HG03460 (cell line): ENCODE data around the gene ENO3.

Experiments
- ATAC-seq: cut with Tn5 transposase; IDR thresholded peaks from one replicate; pipeline ENCODE4 v1.9.1; 2021; ENCODE audit not compliant: unreplicated experiment

ENO3 gene

DNA sequence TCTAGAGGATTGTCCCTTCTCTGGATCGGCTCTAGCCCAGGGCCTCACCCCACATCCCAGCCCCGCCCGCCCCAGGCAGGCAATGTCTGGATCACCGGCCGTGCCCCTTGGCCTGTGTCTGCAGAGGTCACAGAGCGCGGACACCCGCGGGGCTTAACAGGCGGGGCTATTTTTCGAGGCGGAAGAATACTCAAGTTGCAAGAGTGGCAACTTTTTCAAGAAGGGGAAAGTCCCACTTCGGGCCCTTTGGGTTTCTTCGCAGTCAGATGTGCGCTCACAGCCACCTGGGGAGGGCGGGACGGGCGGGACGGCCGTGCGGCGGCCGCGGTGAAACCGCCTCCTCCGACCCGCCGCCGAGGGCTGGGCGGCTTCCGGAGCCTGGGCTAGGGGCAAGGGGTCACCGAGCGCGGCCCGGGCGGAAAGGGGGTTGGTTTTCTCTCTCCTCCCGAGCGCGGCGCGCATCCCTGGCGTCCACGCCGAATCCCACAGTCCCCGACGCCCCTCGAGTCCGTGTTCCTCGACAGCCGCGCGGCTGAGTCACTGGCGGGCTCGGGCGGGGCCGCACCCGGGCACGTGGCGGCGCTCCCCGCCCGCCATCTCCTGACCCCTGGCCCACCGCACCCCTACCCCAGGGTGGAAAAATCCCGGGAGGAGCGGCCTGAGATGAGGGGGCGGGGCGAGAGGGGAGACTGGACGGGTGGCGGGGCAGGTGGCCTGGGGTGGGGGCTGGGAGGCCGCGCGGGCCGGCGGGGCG, 1.4 kb upstream of the ENO3 start:
- ATAC-seq = peak; percentile 28

DNA sequence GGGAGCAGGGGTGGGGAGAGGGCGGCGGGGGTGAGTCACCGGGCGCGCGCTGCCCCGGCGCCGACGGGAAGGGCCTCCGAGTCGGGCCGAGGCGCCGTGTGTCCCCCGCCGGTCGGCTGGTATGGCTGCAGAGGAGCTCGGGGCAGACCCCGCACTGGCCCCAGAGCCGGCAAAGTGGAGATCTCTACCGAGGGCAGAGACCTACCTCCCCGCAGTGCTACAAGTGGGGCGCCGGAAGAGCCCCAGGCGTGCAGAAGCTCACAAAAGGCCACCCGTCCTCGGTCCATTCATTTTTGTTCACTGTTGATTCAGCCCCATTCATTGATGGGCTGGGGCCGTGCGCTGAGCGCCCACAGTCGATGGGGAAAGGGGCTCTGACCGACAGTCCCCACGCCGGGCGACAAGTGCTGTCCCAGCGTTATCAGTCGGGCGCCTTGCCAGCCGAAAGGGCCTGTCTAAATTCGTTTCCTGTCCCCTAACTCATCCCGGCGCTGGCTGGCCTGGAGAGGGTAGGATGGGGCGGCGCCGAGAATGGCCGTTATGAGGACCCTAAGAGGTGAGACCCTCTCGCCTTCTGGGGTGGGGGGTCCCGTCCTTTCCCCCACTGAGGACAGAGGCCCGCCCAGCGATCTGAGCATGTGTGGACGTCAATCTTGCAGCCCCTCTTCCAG, 709 bp upstream of the ENO3 start:
- peak; percentile 9 for ATAC-seq

DNA sequence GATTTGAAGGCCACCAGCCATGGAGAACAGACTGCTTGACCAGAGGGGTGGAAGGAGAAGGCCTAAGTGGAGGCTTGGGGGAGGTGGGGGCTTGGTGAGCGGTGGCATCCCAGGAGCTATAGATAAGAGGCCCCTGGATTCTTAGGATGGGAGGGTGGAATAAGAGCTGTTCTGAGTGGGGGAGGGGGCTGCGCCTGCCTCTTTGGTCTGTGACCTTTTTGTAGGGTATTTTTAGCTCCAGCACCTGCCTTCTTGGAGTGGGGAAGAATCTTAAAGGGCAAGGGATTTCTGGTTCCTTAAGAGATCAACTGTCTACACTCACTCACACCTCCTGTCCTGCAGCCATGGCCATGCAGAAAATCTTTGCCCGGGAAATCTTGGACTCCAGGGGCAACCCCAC, 567 bp downstream of the ENO3 start:
- no peak for ATAC-seq

DNA sequence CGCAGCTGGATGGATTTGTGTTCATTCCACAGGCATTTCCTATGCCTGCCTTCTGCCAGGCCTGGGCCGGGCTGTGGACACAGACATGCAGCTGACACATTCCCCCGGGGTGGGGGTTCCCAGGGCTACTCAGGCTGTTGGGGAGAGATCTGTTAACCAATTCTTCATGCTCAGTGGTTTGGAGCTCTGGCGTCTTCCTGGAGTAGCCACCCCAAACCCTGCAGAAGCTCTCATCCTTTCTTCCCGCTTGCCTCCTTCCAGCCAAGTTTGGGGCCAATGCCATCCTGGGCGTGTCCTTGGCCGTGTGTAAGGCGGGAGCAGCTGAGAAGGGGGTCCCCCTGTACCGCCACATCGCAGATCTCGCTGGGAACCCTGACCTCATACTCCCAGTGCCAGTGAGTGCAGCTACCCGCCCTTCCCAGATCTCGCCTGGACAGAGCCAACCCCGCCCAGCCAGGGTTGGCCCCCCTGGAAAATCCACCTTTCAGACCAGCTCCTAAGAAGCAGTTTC, 2.6 kb downstream of the ENO3 start:
- ATAC-seq = no peak

DNA sequence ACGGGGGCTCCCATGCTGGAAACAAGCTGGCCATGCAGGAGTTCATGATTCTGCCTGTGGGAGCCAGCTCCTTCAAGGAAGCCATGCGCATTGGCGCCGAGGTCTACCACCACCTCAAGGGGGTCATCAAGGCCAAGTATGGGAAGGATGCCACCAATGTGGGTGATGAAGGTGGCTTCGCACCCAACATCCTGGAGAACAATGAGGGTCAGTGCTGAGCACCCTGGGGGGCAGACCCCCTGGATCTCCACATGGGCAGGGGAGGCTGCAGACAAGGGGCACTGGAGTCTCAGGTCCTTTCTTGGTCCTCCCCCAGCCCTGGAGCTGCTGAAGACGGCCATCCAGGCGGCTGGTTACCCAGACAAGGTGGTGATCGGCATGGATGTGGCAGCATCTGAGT, 4.2 kb downstream of the ENO3 start:
- ATAC-seq = no peak

GRCh38 chr17:4956493-4957061, 5.7 kb downstream of the ENO3 start:
- no peak for ATAC-seq

GRCh38 chr17:4958102-4958501, 7.2 kb downstream of the ENO3 start:
- no peak for ATAC-seq

GRCh38 chr17:4959261-4959965, 8.5 kb downstream of the ENO3 start:
- ATAC-seq = no peak

DNA sequence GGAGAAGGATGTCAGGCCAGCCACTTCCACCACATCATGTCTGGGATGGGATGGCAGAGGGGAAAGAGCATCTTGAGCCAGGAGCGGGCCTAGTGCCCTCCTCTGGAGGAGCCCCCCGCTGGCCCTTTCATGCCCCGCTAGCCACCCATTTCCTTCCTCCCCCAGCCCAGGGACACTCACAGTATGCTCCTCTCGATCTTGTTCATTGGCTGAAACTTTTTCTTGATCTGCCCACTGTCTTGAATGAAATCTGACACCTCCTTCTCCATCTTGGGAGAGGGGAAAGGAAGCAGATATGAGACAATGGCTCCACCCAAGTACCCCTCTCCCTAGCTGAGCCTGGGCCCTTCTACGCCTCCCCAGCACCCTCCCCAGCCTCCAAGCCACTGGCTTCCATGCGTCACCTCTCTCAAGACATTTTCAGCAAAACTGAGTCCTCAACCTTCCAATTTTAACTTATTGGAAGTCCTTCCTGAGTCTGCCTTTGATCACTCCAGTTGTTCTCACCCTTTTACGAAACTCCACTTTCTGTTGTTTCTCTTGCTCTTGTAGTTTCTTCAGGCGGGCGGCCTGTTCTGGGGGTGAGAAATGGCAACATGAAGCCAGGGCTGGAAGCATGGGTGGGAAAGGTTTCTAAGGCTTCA, 9.5 kb downstream of the ENO3 start:
- no peak for ATAC-seq

- no peak for ATAC-seq
Measured at GRCh38 chr17:4965311-4965986, 14.5 kb downstream of the ENO3 start.

DNA sequence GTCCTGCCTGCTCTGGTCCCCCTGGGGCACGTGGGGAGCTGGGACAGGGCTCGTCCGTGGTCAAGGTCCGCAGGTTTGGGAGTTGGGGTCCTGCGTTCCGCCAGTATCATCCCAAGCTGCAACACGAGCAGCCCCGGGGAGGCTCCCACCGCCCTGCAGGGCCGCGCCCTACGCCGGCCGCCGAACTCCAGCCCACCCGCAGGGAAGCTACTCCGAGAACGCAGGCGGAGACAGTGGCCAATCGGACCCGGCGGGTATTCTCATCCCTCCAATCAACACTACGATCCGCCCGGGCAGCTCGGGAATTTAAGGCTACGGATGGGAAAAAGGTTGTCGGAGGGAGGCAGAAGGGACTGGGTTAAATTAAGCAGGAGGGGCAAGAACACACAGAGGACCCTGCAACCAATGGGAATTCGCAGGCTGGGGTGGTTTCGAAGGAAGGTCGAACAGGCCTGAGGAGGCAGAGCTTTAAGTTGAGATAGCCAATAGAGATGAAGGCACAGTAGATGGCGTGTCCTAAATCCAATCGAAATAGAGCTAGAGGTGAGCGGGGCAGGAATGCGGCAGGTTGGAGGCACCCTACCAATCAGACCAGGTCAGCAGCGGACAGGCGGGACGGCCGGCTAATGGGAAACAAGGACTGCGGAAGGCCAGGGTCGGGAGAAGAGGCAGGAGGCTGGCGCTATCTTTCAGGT, 16.1 kb downstream of the ENO3 start:
- ATAC-seq = peak; percentile 79

- peak; percentile 57 for ATAC-seq
Measured at GRCh38 chr17:4967539-4968485, 16.9 kb downstream of the ENO3 start, which contains the start of gene SPAG7. Gene SPAG7, minus strand, starts transcription at chr17:4967817. Its CDS starts 13 bp downstream, at chr17:4967804.

GRCh38 chr17:4968486-4969046, 17.6 kb downstream of the ENO3 start:
- ATAC-seq = no peak

- no peak for ATAC-seq
Measured at GRCh38 chr17:4969047-4969550, 18.2 kb downstream of the ENO3 start.

DNA sequence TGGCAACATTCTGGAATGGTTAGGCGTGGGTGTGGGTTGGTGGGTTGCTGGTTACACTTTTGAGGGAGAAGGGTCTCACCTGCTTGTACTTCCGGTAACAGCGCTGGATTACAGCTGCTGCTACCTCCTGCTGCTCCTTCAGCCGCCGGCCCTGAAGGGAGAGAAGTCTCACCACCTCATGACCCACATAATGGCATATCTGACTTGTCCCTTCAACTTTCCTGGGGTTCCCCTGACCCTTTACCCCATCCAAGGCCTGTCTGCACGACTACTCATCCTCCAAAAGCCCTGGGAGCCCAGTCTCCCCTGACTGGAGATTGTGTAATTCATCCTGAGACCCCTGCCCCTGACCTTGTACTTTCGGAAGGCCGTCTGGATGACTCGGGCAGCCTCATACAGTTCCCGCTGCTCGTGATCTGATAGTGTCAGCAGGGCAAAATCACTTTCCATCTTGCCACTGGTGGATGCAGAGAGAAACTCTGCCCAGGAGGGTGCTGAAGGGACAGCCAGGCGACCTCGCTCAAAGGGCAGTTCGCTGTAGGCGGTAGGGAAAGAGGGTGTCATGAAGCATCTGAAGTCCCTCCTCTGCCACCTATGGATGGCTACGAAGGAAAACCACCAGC, 18.7 kb downstream of the ENO3 start:
- ATAC-seq = no peak

- no peak for ATAC-seq
Measured at GRCh38 chr17:4970273-4970672, 19.4 kb downstream of the ENO3 start.

- ATAC-seq = no peak
Measured at GRCh38 chr17:4971826-4972225, 20.9 kb downstream of the ENO3 start.

GRCh38 chr17:4972322-4972721, 21.4 kb downstream of the ENO3 start:
- no peak for ATAC-seq
